Activated gamma-delta T cell (primary cell): Measurements from ENCODE around the gene ZBTB49.
A peak's percentile ranks its signal among the peaks of the same experiment; 100 is the strongest.
"Not testable (repeated sequence)": the region's sequence is repeated elsewhere in the genome, so short reads cannot be mapped to it uniquely, and the experiment has no call there.

Experiments used
- DNase-seq: peaks from one replicate; lab custom pipeline; 2025; lab: John Stamatoyannopoulos, UW
- total RNA-seq, 2 donors: gene quantifications; one replicate each; lab custom pipeline; 2026; lab: John Stamatoyannopoulos, UW

The ZBTB49 gene
- total RNA-seq: 24.9 to 30.8 reads per million in 2 donors

- DNase-seq: peak; percentile 97
Observed at GRCh38 chr4:4289941-4290850, at the start of gene ZBTB49, which contains the start of gene LYAR. ZBTB49 (plus strand) TSS chr4:4290251; CDS start chr4:4299946, 9,695 bp downstream. LYAR (minus strand) TSS chr4:4290154; CDS start chr4:4283742, 6,412 bp downstream.

- no peak for DNase-seq
Observed at GRCh38 chr4:4245172-4245571, 44.9 kb upstream of the ZBTB49 start.

GRCh38 chr4:4247696-4248028 lies 42.4 kb upstream of the ZBTB49 start:
- DNase-seq: no peak

- DNase-seq: peak; percentile 73
Observed at GRCh38 chr4:4248029-4248884, 41.8 kb upstream of the ZBTB49 start, which contains the start of gene TMEM128. TMEM128 (minus strand) TSS chr4:4248223; CDS start chr4:4248202, 21 bp downstream.

DNA sequence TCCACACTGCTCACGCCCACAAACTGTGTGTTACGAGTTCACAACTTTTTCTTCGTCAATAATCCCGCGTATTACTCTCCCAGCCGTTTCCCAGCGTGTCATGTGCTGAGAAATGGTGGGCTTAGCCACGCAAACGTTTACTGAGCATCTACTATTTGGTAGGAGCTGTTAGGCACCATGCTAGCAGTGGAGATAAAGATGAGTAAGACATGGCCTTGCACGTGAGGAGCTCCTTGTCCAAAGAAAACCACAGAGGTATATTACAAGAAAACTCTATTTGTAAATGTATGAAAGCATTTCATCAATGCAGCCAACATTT lies 41.2 kb upstream of the ZBTB49 start:
- no peak for DNase-seq

DNA sequence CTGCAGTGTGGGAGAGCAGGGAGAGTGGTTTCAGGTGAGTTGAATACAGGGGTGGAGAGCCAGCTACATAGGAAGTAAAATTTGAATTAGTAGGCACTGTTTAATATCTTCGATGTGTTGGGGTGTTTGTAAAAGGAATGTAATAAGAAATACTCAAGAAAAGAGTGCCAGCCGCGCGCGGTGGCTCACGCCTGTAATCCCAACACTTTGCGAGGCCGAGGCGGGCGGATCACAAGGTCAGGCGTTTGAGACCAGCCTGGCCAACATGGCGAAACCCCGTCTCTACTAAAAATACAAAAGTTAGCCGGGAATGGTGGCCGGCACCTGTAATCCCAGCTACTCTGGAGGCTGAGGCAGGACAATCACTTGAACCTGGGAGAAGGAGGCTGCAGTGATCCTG lies 40.7 kb upstream of the ZBTB49 start:
- DNase-seq: not testable (repeated sequence)

- no peak for DNase-seq
Observed at GRCh38 chr4:4249866-4250265, 40.2 kb upstream of the ZBTB49 start.

DNA sequence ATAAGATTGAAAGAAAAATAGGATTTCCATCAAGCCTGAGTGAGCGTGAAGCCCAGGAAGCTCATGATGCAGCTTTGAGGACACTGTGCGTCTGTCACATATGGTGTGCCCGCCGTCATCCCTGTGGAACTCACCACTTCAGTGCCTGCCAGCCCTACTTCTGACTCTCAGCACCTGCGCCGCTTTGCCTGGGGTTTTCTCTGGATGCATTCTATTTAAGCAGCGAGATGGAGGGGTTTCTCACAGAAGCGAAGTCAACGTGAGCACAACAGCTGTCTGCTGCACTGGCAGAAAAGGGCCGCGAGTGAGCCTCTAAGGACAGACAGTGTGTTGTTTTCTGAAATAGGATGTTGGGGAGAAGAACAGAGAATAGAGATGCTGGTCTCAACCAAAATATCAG lies 35.9 kb upstream of the ZBTB49 start:
- DNase-seq: no peak

DNA sequence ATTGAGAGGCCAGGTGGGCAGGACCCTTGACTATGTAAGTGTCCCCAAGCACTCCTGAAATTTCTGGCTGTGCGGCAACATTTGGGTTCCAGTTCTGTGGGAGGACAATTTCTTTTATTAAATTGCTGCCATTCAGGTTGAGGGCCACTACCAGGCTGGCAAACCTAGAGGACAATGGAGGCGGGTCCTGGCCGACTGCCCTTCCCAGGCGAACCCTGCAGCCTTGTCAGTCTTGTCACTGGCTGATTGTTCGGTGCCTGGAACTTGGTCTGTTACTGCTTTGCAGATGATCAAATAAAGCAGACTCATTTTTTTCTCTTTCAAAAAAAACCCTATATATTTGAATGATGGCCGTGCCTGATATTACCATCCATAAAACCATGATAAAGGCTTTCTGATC lies 35.4 kb upstream of the ZBTB49 start:
- no peak for DNase-seq

DNA sequence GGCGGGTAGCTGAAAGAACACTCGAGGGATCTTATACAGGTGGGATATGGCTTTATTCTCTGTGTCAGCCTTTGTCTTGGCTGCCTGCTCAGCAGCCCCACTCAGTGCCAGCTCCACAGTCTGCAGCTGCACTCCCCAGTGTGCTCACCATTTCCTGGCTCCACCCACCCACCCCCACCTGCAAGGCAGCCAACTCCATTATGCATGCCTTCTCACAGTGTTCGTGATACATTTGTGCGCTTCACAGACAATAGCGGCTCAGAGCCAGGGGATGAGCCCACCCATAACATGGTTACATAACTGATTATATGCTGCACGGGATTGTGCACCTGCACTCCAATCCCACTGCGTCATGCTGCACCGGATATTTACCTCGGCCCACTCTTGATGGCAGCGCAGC lies 33.3 kb upstream of the ZBTB49 start:
- no peak for DNase-seq

DNA sequence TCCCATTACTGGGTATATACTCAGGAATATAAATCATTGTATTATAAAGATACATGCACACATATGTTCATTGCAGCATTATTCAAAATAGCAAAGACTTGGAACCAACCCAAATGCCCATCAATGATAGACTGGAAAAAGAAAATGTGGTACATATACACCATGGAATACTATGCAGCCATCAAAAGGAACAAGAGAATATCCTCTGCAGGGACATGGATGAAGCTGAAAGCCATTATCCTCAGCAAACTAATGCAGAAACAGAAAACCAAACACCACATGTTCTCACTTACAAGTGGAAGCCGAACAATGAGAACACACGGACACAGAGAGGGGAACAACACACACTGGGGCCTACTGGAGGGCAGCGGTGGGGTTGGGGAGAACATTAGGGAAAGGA lies 32.3 kb upstream of the ZBTB49 start:
- DNase-seq: not testable (repeated sequence)

DNA sequence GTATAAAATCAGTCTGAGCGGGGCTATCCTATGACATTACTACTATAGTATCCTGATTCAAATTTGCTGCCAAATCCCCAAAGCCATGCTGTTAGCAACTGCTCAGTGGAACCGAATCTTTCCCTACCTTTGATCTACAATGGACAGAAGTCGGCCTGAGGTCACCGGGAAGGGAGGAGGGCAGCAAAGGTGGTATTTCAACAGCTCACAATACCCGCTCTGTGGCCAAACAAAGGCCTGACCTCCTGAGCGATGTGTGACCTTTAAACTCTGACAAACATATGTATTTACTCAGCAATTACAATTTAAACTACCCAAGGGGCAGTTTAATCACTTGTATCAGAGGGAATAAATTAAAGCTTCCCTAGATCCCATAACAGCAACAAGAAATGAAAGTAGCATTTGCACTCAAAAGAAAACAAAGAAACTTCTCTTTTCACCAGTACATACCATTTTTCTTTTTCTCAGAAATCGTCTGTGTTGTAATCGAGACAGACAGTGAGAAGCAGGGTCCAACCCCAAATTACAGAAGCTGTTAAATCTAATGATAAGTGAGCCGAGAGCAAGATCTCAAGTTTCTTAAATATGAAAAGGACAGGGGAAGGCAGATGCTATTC lies 30.5 kb upstream of the ZBTB49 start:
- no peak for DNase-seq

DNA sequence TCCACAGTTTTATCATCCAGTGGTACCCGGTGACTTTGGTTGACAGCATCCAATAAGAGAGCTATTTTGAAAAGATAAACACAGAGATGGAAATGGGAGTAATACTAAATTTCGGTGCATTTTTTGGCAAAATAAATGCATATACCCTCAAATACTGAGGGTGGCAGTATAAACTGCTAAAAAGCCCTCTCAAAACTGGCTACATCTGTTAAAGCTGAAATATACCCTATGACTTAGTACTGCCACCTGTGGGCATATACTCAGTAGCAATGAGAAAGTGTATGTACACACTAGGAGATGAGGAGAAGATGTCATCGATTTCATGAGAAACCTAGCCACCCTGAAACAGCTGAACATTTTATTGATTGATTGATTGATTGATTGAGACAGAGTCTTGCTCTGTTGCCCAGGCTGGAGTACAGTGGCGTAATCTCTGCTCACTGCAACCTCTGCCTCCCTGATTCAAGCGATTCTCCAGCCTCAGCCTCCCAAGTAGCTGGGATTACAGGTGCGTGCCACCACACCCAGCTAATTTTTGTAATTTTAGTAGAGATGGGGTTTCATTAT lies 29.8 kb upstream of the ZBTB49 start:
- no peak for DNase-seq

DNA sequence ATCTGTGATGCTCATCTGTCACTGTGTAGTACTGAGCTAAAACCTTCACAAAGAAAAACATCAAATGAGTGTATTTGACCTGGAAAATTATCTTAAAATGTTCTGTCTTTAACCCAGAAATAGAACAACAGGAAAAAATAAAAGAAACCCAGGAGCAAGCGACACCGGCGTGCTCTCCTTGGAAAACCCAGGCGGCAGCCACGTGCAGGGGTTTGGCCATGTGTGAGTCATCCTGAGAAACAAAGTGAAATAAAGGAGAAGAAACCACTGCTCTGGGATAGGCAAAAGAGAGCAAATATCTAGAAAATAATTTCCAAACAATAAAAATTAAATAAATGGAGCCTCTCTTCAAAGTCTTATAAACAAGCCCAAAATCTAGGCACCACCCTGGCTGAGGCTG lies 22.1 kb upstream of the ZBTB49 start:
- DNase-seq: no peak

DNA sequence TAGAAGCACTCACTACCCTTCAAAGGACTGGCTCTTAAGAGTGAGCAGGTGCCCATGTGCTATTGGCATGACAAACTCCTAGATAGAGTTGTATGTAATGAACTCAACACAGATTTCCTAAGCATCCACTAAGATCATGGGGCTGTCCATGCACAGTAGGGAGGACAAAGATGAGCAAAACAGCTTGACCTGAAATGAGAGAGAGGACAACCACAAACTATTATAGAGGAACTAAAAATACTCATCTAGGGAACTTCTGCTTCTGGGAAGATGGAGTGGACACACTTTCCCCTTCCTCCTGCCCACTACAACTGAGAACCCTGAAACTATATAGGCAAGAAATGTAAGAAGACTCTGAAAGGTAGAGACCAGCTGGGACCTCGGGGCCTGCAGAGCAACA lies 21.3 kb upstream of the ZBTB49 start:
- DNase-seq: no peak

DNA sequence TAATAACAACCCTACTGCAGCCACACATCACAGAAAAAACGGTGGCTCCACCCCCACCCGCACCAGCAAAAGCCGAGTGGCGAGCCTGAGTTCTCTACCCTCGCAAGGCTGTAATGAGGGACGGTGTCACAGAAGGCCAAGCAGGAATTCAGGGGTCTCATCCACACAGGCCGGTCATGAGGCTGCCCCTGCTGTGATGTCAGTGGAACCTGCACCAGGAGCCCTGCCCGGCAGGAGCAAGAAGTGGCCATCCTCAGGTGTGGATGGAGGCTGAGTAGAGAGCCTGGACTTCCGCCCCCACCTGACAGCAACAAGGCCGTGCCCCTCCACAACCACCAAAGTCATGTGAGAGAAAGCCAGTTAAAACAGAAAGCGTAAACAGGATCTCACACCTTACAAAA lies 20.7 kb upstream of the ZBTB49 start:
- peak; percentile 22 for DNase-seq

DNA sequence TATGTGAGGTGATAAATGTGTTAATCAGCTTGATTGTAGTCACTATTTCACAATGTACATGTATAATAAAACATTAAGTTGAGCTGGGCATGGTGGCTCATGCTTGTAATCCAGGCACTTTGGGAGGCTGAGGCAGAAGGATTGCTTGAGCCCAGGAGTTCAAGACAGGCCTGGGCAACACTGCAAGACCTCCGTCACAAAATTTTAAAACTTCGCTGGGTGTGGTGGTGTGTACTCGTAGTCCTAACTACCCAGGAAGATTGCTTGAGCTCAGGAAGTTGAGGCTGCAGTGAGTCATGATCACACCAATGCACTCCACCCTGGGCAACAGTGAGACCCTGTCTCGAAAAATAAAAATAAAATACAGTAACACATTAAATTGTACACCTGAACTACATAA lies 20.2 kb upstream of the ZBTB49 start:
- DNase-seq: no peak

DNA sequence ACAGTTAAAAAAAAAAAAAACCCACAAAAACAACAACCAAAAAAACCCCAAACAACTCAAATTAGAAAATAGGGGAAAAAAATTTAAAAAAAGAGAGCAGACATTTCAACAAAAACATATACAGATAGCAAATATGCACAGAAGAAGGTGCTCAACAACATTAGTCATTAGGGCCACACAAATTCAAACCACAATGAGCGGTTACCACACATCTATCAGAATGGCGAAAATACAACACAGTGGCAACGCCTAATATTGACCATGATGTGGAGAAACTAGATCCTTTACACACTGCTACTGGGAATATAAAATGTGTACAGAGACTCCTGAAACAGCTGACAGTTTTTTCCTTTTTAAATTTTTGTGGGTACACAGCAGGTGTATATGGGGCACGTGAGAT lies 19.5 kb upstream of the ZBTB49 start:
- no peak for DNase-seq

DNA sequence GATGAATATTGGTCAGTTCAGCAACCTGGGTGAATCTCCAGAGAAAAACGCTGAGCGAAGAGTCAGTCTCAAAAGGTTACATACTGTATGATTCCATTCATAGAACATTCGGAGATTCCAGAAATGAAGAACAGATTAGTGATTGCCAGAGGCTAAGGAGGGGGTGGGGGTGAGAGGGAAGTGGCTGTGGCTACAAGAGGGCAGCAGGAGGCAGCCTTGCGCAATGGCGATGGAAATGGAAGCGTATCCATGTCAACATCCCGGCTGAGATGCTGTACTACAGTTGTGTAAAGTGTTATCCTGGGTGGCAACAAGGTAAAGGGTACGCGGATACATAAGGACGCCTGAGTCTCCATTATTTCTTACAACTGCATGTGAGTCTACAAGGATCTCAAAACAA lies 18.1 kb upstream of the ZBTB49 start:
- no peak for DNase-seq

- DNase-seq: no peak
Observed at GRCh38 chr4:4274226-4274625, 15.8 kb upstream of the ZBTB49 start.

GRCh38 chr4:4277531-4277930 lies 12.5 kb upstream of the ZBTB49 start:
- no peak for DNase-seq

DNA sequence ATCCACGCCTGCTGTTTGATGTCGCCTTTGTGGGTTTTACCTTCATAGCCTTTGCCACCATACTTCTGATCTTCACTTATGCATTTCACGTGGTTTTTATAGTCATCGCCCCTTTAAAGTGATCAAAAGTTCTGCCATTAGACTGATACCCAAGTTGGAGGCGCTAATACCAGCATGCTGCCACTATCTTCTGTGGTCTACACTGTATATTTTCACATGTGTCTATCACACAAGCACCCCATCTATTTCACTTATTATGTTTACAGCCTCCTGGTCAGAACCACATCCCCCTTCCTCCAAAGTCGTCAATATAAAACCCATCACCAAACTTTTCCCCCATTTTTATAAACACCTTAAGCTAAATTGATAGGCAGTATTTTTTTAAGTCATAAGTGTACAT lies 8.3 kb upstream of the ZBTB49 start:
- no peak for DNase-seq
